GM21515 (cell line): Measurements from ENCODE around the gene MRPL21.
"Not testable (repeated sequence)": the region's sequence is repeated elsewhere in the genome, so short reads cannot be mapped to it uniquely, and the experiment has no call there.

Experiments used
- ATAC-seq: cut with Tn5 transposase; IDR thresholded peaks from one replicate; pipeline ENCODE4 v1.9.1; 2021; ENCODE audit not compliant: unreplicated experiment

Gene MRPL21

GRCh38 chr11:68870470-68870869 lies 33.2 kb downstream of the MRPL21 start:
- no peak for ATAC-seq

GRCh38 chr11:68868221-68868835 lies 35.3 kb downstream of the MRPL21 start:
- ATAC-seq = no peak

GRCh38 chr11:68867066-68867465 lies 36.6 kb downstream of the MRPL21 start:
- ATAC-seq = no peak

- ATAC-seq = no peak
Measured at GRCh38 chr11:68865241-68865640, 38.4 kb downstream of the MRPL21 start.

- ATAC-seq = no peak
Measured at GRCh38 chr11:68863553-68864265, 39.9 kb downstream of the MRPL21 start.

- ATAC-seq = no peak
Measured at GRCh38 chr11:68862421-68862820, 41.2 kb downstream of the MRPL21 start.

GRCh38 chr11:68859123-68859522 lies 44.5 kb downstream of the MRPL21 start:
- ATAC-seq = no peak

- ATAC-seq = no peak
Measured at GRCh38 chr11:68857037-68857586, 46.5 kb downstream of the MRPL21 start.

GRCh38 chr11:68856425-68857030 lies 47.1 kb downstream of the MRPL21 start:
- ATAC-seq = not testable (repeated sequence)

GRCh38 chr11:68855205-68855981 lies 48.2 kb downstream of the MRPL21 start:
- no peak for ATAC-seq

GRCh38 chr11:68854273-68854958 lies 49.2 kb downstream of the MRPL21 start:
- no peak for ATAC-seq

GRCh38 chr11:68852628-68853027 lies 51.0 kb downstream of the MRPL21 start:
- ATAC-seq = no peak

- ATAC-seq = no peak
Measured at GRCh38 chr11:68848429-68848828, 55.2 kb downstream of the MRPL21 start.

- ATAC-seq = no peak
Measured at GRCh38 chr11:68847395-68847794, 56.2 kb downstream of the MRPL21 start.

- no peak for ATAC-seq
Measured at GRCh38 chr11:68845351-68846002, 58.2 kb downstream of the MRPL21 start.

GRCh38 chr11:68844801-68845200 lies 58.8 kb downstream of the MRPL21 start:
- ATAC-seq = no peak

- ATAC-seq = no peak
Measured at GRCh38 chr11:68844376-68844775, 59.3 kb downstream of the MRPL21 start.

GRCh38 chr11:68843703-68844312 lies 59.8 kb downstream of the MRPL21 start:
- ATAC-seq = peak; percentile 50

- no peak for ATAC-seq
Measured at GRCh38 chr11:68843052-68843561, 60.5 kb downstream of the MRPL21 start.
